NCI-H1930 (cell line): ENCODE data around the gene DUXA.

Experiments
- DNase-seq, 2 experiments: peaks; one replicate each; lab custom pipeline; 2025; lab: John Stamatoyannopoulos, UW

Gene DUXA

GRCh38 chr19:57105976-57106721 is 61.1 kb downstream of the DUXA start:
- DNase-seq: no peak
